LHCN-M2 (cell line): ENCODE results near the gene FOXL3. TPM values are rescaled to one million over a fixed set of nuclear protein-coding genes. Genes with fewer than 3 reads are reported as not detected.
"Not testable (repeated sequence)": the region's sequence is repeated elsewhere in the genome, so short reads cannot be mapped to it uniquely, and the experiment has no call there.

Experiments
- DNase-seq: peaks from one replicate; pipeline ENCODE4 v3.0.0-alpha.2; 2012; ENCODE audit warnings: low read depth
- polyA plus RNA-seq: library from polyadenylated mRNA; unstranded; fragments of >200 nt; gene quantifications from one replicate; pipeline ENCODE4 v1.2.1, GENCODE V29; 2012; ENCODE audit warnings: missing spikeins
- total RNA-seq: library from RNA; depleted of rRNA; stranded (reverse); fragments of >200 nt; gene quantifications from 2 replicates; pipeline ENCODE4 v1.2.3, GENCODE V29; 2014; rRNA removed

FOXL3 gene
- total RNA-seq = not detected in 2 replicates
- polyA plus RNA-seq = not detected

- no peak for DNase-seq
These were observed at the start of gene FOXL3 for GRCh38 chr7:289756-290553. Gene FOXL3, plus strand, starts transcription at chr7:290170. Its CDS starts 0 bp downstream, at chr7:290170.

GRCh38 chr7:240887-241421 lies 49.0 kb upstream of the FOXL3 start:
- DNase-seq = no peak

GRCh38 chr7:241513-241912 lies 48.5 kb upstream of the FOXL3 start:
- no peak for DNase-seq

GRCh38 chr7:242826-243579 lies 47.0 kb upstream of the FOXL3 start:
- DNase-seq = not testable (repeated sequence)

- DNase-seq = not testable (repeated sequence)
These were observed 46.4 kb upstream of the FOXL3 start for GRCh38 chr7:243580-243978.

- DNase-seq = no peak
These were observed 45.0 kb upstream of the FOXL3 start for GRCh38 chr7:244974-245373.

GRCh38 chr7:245574-246295 lies 44.2 kb upstream of the FOXL3 start:
- no peak for DNase-seq

GRCh38 chr7:246451-246850 lies 43.5 kb upstream of the FOXL3 start:
- no peak for DNase-seq

GRCh38 chr7:247181-247580 lies 42.8 kb upstream of the FOXL3 start:
- no peak for DNase-seq

GRCh38 chr7:247636-248035 lies 42.3 kb upstream of the FOXL3 start:
- no peak for DNase-seq

GRCh38 chr7:248732-249435 lies 41.1 kb upstream of the FOXL3 start:
- no peak for DNase-seq

- no peak for DNase-seq
These were observed 40.0 kb upstream of the FOXL3 start for GRCh38 chr7:249989-250388.

- DNase-seq = no peak
These were observed 39.4 kb upstream of the FOXL3 start for GRCh38 chr7:250523-250922.

- no peak for DNase-seq
These were observed 39.0 kb upstream of the FOXL3 start for GRCh38 chr7:251005-251404.

- no peak for DNase-seq
These were observed 38.4 kb upstream of the FOXL3 start for GRCh38 chr7:251446-252175.

- DNase-seq = no peak
These were observed 37.6 kb upstream of the FOXL3 start for GRCh38 chr7:252216-252965.

- DNase-seq = no peak
These were observed 37.0 kb upstream of the FOXL3 start for GRCh38 chr7:252981-253380.

- no peak for DNase-seq
These were observed 36.2 kb upstream of the FOXL3 start for GRCh38 chr7:253581-254336.
